Type B pancreatic cell (in vitro differentiated cells): ENCODE measurements around the gene EDN3. TPM values are rescaled to one million over a fixed set of nuclear protein-coding genes. Genes with fewer than 3 reads are reported as not detected.
A peak's percentile ranks its signal among the peaks of the same experiment; 100 is the strongest.

Experiments
- DNase-seq: peaks from one replicate; pipeline ENCODE4 v3.0.0; 2021; ENCODE audit warnings: mixed read lengths; ENCODE audit not compliant: unreplicated experiment; ENCODE audit errors: extremely low spot score
- H3K27ac Mint-ChIP-seq: 2 replicates; pipeline ENCODE4 v1.8.0; 2021; ENCODE audit warnings: mild to moderate bottlenecking, mixed read lengths
- H3K27me3 Mint-ChIP-seq: 2 replicates; pipeline ENCODE4 v1.8.0; 2021; ENCODE audit warnings: mixed read lengths
- H3K36me3 Mint-ChIP-seq: 2 replicates; pipeline ENCODE4 v1.8.0; 2021; ENCODE audit warnings: mixed read lengths
- H3K4me1 Mint-ChIP-seq: one replicate; pipeline ENCODE4 v1.8.0; 2021; ENCODE audit warnings: mixed read lengths; ENCODE audit not compliant: unreplicated experiment
- H3K4me3 Mint-ChIP-seq: 2 replicates; pipeline ENCODE4 v1.8.0; 2021; ENCODE audit warnings: mild to moderate bottlenecking, mixed read lengths
- H3K9me3 Mint-ChIP-seq: 2 replicates; pipeline ENCODE4 v1.8.0; 2021; ENCODE audit warnings: mixed read lengths
- CTCF ChIP-seq: fragments of 200-600 bp; sonication (generic); conservative IDR thresholded peaks from 2 replicates; pipeline ENCODE4 v1.5.0; 2021; ENCODE audit warnings: antibody characterized with exemption, mild to moderate bottlenecking
- long read RNA-seq: library from polyadenylated mRNA; unstranded; transcript quantifications from one replicate; pipeline ENCODE4 v2.0.0, GENCODE V29; 2020
- total RNA-seq: library from RNA; stranded (reverse); gene quantifications from 2 replicates; pipeline ENCODE4 v1.2.1, GENCODE V29; 2021; ENCODE audit warnings: low replicate concordance

Gene EDN3
- 2.3 and 30.4 TPM in 2 replicates for total RNA-seq
- long read RNA-seq, partial matches to known transcripts: 0 of 5 reads
- long read RNA-seq, other reads (novel, unspliced or antisense): 0 of 5 reads

- TF ChIP-seq CTCF: no peak
- no peaks in the 10 kb centered on the region for H3K9me3 Mint-ChIP-seq
- H3K4me3 Mint-ChIP-seq: peak within 1 kb of the TSS; percentile 85
- peaks cover 35% of the 10 kb centered on the region for H3K4me1 Mint-ChIP-seq
- peaks cover 80% of the 10 kb centered on the region for H3K27me3 Mint-ChIP-seq
- no peak for DNase-seq
- H3K27ac Mint-ChIP-seq: no peak within 1 kb of the TSS
- H3K36me3 Mint-ChIP-seq: peaks cover 19% of the 10 kb centered on the region
Observed at GRCh38 chr20:59300333-59301081, at the start of gene EDN3. EDN3 (plus strand) TSS chr20:59300611; CDS start chr20:59300813, 202 bp downstream.

GRCh38 chr20:59253325-59253724 is 47.1 kb upstream of the EDN3 start:
- Mint-ChIP-seq H3K27ac (no peak overlapping the region), H3K27me3 (peaks cover 22% of the 10 kb centered on the region), H3K9me3 (peaks cover 16% of the 10 kb centered on the region), H3K4me3 (no peak overlapping the region), H3K4me1 (peaks cover 12% of the 10 kb centered on the region), H3K36me3 (peaks cover 4% of the 10 kb centered on the region)
- TF ChIP-seq CTCF: no peak
- DNase-seq: no peak

GRCh38 chr20:59253779-59254319 is 46.6 kb upstream of the EDN3 start:
- Mint-ChIP-seq H3K36me3 (peaks cover 4% of the 10 kb centered on the region), H3K4me1 (peaks cover 14% of the 10 kb centered on the region), H3K9me3 (peaks cover 16% of the 10 kb centered on the region), H3K27ac (no peak overlapping the region), H3K4me3 (no peak overlapping the region), H3K27me3 (peaks cover 26% of the 10 kb centered on the region)
- TF ChIP-seq CTCF: no peak
- no peak for DNase-seq

- H3K36me3 Mint-ChIP-seq: peaks cover 4% of the 10 kb centered on the region
- DNase-seq: no peak
- peaks cover 18% of the 10 kb centered on the region for H3K4me1 Mint-ChIP-seq
- no peak for TF ChIP-seq CTCF
- H3K4me3 Mint-ChIP-seq: no peak overlapping the region
- H3K27me3 Mint-ChIP-seq: peaks cover 30% of the 10 kb centered on the region
- no peak overlapping the region for H3K27ac Mint-ChIP-seq
- peaks cover 20% of the 10 kb centered on the region for H3K9me3 Mint-ChIP-seq
Observed at GRCh38 chr20:59255256-59255655, 45.2 kb upstream of the EDN3 start.

GRCh38 chr20:59258221-59258621 is 42.2 kb upstream of the EDN3 start:
- DNase-seq: no peak
- no peak overlapping the region for H3K27ac Mint-ChIP-seq
- no peaks in the 10 kb centered on the region for H3K36me3 Mint-ChIP-seq
- H3K9me3 Mint-ChIP-seq: peaks cover 4% of the 10 kb centered on the region
- TF ChIP-seq CTCF: no peak
- H3K27me3 Mint-ChIP-seq: peaks cover 28% of the 10 kb centered on the region
- H3K4me1 Mint-ChIP-seq: peaks cover 18% of the 10 kb centered on the region
- no peak overlapping the region for H3K4me3 Mint-ChIP-seq
